Kidney (tissue), 14 donors: ENCODE measurements around the gene LRATD1. TPM values are rescaled to one million over a fixed set of nuclear protein-coding genes. Genes with fewer than 3 reads are reported as not detected.
A peak's percentile ranks its signal among the peaks of the same experiment; 100 is the strongest.

Source experiments
- DNase-seq, 5 donors: peaks; one replicate each; pipeline ENCODE4 v3.0.0-alpha.2; 2013 to 2020
- FAIRE-seq: peaks from 2 replicates; lab custom pipeline; 2012; peaks lifted over from hg19 to GRCh38; lab: Jason Lieb, UNC
- H3K27ac ChIP-seq, 2 donors: one replicate each; pipeline ENCODE4 v1.7.0; 2013; ENCODE audit warnings: low read depth in 2 of 2, low read length in 2 of 2, inconsistent platforms in 1 of 2
- H3K27me3 ChIP-seq: one replicate; pipeline ENCODE4 v1.7.1; 2013; ENCODE audit warnings: low read length, inconsistent platforms; ENCODE audit not compliant: control insufficient read depth, insufficient read depth
- H3K36me3 ChIP-seq, 3 donors: one replicate each; pipeline versions ENCODE4 v1.7.0 to v1.7.1; 2013; ENCODE audit warnings: low read length in 3 of 3, control low read depth in 1 of 3, inconsistent platforms in 1 of 3; ENCODE audit not compliant: insufficient read depth in 3 of 3, control insufficient read depth in 2 of 3
- H3K4me1 ChIP-seq, 3 donors: one replicate each; pipeline versions ENCODE4 v1.7.0 to v1.7.1; 2013; ENCODE audit warnings: low read length in 3 of 3, inconsistent platforms in 1 of 3, low read depth in 1 of 3; ENCODE audit not compliant: control insufficient read depth in 2 of 3, insufficient read depth in 2 of 3
- H3K4me3 ChIP-seq, 3 donors: one replicate each; pipeline versions ENCODE4 v1.7.0 to v1.8.1; 2013; ENCODE audit warnings: low read length in 3 of 3, control low read depth in 1 of 3, inconsistent platforms in 1 of 3
- H3K9ac ChIP-seq, 3 donors: one replicate each; pipeline versions ENCODE4 v1.7.0 to v1.7.1; 2013; ENCODE audit warnings: low read length in 3 of 3, control low read depth in 1 of 3, inconsistent platforms in 1 of 3
- H3K9me3 ChIP-seq, 3 donors: one replicate each; pipeline versions ENCODE4 v1.7.0 to v1.7.1; 2013; ENCODE audit warnings: low read length in 3 of 3, control low read depth in 1 of 3, inconsistent platforms in 1 of 3; ENCODE audit not compliant: control insufficient read depth in 2 of 3, insufficient read depth in 1 of 3
- CTCF ChIP-seq: IDR thresholded peaks from 3 replicates; pipeline ENCODE4 v1.5.1; 2012; ENCODE audit warnings: mild to moderate bottlenecking, moderate library complexity, borderline replicate concordance; ENCODE audit not compliant: insufficient read depth; ENCODE audit errors: extremely low read depth
- intact Hi-C: fragments of 100-400 bp; cut with DNase I; formaldehyde crosslinking; loops from one replicate; pipeline ENCODE4 v1.11.1; 2022
- polyA plus RNA-seq: library from polyadenylated mRNA; stranded (reverse); fragments of 350-450 nt; fragmentation: Illumina TruSeq; extraction: RNeasy Lipid Tissue Mini Kit (QIAGEN cat#74804); gene quantifications from one replicate; pipeline ENCODE4 v1.2.3, GENCODE V29; 2014; ENCODE audit warnings: low read depth, low replicate concordance; ENCODE audit not compliant: insufficient read depth
- total RNA-seq: library from RNA; stranded (reverse); fragmentation: NEBNext Ultra II Directional; extraction: Animal tissue kit (Norgen Biotek cat#: 25700); gene quantifications from one replicate; pipeline ENCODE4 v1.2.1, GENCODE V29; 2021
- donor health status: control.
- donor health status: control.
- donor health status: control.
- donor health status: control.
- donor health status: control.
- donor health status: DM: yes; HTN: yes; CAD: no.
- donor health status: Normal renal cell carcinoma (clear cell type).

Gene LRATD1
- total and polyA plus RNA-seq, 2 donors from 2014 or later: 4.2 to 17.3 TPM

DNA sequence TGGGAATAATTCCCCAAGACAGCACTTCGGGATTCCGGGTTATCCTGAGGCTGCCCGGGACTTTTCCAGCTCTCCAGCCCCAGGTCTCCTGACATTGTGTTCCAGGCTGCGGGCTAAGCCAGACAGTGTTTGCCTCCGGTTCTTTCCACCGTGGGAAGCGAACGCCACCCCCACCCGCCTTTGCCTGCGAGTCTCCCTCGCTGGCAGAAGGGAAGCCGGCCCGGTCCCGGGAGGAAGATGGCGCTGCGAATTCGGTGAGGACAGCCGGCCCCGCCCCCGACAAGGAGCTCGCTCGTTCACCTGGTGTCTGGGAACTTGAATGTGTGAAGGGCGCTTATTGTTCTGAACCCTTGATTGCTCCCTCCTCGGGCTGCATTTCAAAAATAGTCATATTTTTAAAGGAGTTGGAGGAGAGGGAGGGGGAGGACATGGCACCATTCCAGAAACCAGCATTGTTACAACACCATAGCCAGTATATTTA, 2.9 kb downstream of the LRATD1 start:
- intact Hi-C loops: no loop called here
- Histone ChIP-seq H3K27ac (peak overlapping the region; percentile 79 to 80), H3K4me1 (peaks cover 0 to 20% (median 0%) of the 10 kb centered on the region in 3 donors), H3K36me3 (no peaks in the 10 kb centered on the region), H3K4me3 (peak overlapping the region; percentile 61 to 73 (median 73)), H3K27me3 (peaks cover 8% of the 10 kb centered on the region), H3K9ac (peak overlapping the region; percentile 32 to 62 (median 46)), H3K9me3 (no peaks in the 10 kb centered on the region)
- TF ChIP-seq CTCF: no peak
- FAIRE-seq (no peak), DNase-seq (peak; percentile 85 to 92 (median 90))

GRCh38 chr2:14638488-14638887, 6.0 kb downstream of the LRATD1 start:
- DNase-seq (no peak), FAIRE-seq (no peak)
- peaks cover 3% of the 10 kb centered on the region for H3K27me3 ChIP-seq
- peaks cover 0 to 11% (median 0%) of the 10 kb centered on the region in 3 donors for H3K4me1 ChIP-seq
- TF ChIP-seq CTCF: no peak
- intact Hi-C loops: no loop called here
- no peak overlapping the region for H3K9ac ChIP-seq
- H3K4me3 ChIP-seq: no peak overlapping the region
- H3K36me3 ChIP-seq: no peaks in the 10 kb centered on the region
- no peaks in the 10 kb centered on the region for H3K9me3 ChIP-seq
- H3K27ac ChIP-seq: no peak overlapping the region

- no peak for DNase-seq
- Histone ChIP-seq H3K9ac (no peak overlapping the region), H3K4me3 (no peak overlapping the region), H3K9me3 (no peaks in the 10 kb centered on the region), H3K27ac (no peak overlapping the region), H3K27me3 (no peaks in the 10 kb centered on the region), H3K36me3 (no peaks in the 10 kb centered on the region), H3K4me1 (no peaks in the 10 kb centered on the region)
- FAIRE-seq: no peak
- no peak for TF ChIP-seq CTCF
- intact Hi-C loops: no loop called here
Measured at GRCh38 chr2:14641116-14641515, 8.6 kb downstream of the LRATD1 start.

GRCh38 chr2:14642499-14642898, 10.0 kb downstream of the LRATD1 start:
- no peaks in the 10 kb centered on the region for H3K9me3 ChIP-seq
- no peak overlapping the region for H3K9ac ChIP-seq
- intact Hi-C loops: no loop called here
- H3K36me3 ChIP-seq: no peaks in the 10 kb centered on the region
- H3K4me1 ChIP-seq: no peaks in the 10 kb centered on the region
- FAIRE-seq (no peak), DNase-seq (no peak)
- H3K4me3 ChIP-seq: no peak overlapping the region
- no peaks in the 10 kb centered on the region for H3K27me3 ChIP-seq
- TF ChIP-seq CTCF: no peak
- H3K27ac ChIP-seq: no peak overlapping the region
